GM21723 (cell line): ENCODE measurements around the gene MAML3.

Source experiments
- ATAC-seq: cut with Tn5 transposase; IDR thresholded peaks from one replicate; pipeline ENCODE4 v1.9.1; 2021; ENCODE audit warnings: mild to moderate bottlenecking, moderate library complexity; ENCODE audit not compliant: unreplicated experiment

Gene MAML3

DNA sequence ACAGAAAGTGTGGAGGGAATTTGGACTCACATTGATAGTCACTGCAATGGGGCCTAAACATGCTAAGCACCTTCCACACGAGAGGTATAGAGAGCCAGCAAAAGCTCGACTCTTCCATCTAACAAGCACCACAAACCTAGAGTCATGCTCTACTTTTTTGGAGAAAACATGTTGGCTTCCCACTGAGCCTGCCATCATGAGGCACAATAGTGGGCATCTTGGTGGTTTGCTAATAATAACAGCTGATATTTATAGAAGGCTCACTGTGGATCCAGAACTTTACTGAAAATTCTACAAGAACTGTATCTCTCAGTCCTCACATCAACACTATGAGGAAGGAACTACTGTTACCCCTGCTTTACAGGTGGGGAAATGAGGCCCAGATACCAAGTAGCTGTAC is 26.6 kb downstream of the MAML3 start:
- no peak for ATAC-seq

DNA sequence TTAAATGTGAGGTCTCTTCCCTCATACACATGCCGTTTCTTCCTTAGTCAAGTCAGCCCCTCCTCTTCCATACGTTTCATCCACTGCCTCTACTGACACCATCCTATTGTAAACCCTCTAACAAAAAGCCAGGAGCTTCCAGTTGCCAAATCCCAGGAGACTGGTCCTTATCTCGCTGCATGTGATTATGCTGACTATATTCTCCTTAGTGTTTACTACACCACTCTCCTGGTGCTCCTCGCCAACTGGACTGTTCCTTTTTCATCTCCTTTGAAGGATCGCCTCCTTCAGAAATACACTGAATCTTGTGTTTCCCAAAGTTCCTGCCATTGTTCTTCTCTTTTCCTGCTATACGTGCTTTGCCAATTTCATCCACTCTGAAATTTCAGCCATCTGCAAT is 27.7 kb downstream of the MAML3 start:
- ATAC-seq, result no peak

DNA sequence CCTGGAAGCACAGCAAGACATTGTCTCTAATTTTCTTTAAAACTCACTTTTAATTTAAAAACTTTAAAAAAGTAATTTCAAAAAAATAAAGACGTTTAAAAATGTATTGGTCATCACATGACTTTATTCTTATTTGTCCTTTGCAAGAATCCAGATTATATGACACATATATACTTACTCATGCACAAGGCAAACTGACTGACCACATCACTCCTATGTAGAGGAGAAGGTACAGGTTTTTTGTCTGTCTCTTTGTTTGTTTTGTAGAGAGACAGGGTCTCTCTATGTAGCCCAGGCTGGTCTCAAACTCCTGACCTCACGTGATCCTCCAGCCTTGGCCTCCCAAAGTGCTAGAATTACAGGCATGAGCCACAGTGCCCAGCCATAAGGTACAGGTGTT is 28.6 kb downstream of the MAML3 start:
- no peak for ATAC-seq

DNA sequence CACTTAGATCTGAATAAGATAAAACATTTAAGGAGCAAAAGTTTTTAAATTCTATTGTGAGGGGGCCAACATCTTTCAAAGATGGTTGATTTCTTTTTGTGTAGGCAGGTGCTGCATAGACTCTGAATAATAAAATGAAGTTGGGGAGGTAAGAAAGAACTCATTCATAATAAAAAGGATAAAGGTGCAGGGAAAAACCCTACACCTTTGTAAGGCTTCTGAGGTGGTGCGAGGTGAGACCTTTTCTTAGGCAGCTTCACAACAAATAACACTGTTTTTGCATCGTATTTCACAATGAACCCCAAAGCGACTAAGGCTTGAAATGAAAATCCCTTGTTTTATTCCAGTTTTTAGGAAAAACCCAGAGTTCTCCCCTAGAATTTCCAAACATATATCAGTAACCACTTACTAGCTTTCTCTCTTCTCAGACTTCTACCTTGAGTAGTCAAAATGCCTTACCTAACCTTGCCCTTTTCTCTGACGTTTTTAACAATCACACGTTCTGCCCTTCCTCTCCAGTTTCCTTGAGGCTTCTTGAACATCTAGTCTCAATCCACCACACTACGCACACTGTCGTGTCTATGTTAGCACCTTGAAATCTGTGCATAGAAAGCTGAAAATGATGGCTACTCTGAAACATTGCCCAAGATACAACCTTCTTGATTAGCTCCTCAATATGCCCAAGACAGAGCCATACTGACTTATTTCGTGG is 30.2 kb downstream of the MAML3 start:
- ATAC-seq, result no peak

DNA sequence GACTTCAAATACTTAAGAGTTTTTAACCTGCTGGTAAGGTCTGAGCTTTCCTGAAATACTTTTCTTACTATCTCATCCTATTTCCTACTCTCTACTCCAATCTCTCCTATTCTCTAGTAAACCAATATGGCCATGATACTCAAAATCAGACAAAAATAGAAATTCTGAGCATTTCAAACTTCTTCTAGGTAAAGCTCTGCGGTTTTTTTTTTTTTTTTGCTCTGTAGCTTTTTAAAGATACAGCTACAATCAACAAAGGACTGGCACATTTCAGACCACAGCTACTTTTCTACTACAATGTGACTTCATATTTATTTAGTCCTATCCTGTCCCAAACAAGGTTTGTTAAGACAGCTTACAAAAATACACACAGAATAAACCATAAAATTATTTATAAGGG is 31.1 kb downstream of the MAML3 start:
- ATAC-seq, result no peak

DNA sequence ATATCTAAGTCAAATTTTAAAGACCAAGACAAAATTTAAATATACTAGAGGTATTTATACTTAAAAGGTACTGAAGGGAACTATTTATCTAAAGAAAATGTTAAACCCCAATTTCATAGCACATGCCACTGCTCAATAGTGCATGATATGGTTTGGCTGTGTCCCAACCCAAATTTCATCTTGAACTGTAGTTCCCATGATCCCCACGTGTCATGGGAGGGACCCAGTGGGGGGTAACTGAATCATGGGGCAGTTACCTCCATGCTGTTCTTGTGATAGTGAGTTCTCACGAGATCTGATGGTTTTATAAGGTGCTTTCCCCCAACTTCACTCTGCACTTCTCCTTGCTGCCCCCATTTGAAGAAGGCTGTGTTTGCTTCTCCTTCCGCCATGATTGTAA is 32.3 kb downstream of the MAML3 start:
- ATAC-seq, result no peak

DNA sequence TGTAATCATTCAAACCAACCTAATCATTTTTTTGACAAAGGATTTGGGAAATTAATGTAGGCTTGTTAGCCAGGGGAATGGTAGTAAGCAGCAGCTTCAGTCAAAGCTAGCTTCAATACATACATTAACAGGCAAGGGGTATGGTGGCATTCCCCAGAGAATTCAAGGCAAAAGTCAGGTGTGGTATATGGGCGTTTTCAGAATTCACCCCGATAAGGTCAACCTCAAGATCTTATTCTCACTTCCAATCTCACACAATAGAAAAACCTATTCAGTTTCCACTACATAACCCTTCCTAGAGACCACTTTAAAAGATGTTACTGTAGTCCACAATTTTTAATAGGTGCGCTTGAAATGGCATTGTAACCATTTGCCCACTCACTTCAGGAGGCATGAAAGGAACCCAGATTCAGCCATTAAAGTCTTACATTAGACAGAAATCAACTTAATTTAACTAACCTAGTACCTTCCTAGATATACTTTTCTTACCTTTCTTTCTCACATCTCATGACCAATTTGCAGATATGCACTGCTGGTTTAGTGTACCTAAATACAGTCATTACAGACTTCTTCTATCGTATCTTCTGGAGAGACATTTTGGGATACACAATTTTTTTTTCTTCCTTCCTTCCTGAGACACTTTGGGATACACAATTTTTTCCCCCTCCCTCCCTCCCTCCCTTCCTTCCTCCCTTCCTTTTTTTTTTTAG is 34.9 kb downstream of the MAML3 start:
- no peak for ATAC-seq

DNA sequence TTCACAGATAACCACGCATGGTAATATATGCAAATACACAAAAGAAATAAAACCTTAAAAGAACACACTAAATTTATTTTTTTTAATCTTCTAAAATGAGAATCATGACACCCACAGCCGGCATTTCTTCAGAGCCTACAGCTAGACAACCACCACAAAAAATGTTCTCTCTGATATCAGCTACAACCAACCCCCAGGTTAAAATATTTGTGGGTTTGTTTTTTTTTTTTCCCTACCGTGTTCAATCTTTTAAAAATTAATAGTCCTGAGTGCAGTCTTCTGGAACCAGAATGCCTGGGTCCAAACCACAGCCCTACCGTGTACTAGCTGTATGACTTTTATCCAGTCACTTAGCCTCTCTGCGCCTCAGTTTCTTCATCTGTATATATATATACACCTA is 36.0 kb downstream of the MAML3 start:
- ATAC-seq, result no peak

DNA sequence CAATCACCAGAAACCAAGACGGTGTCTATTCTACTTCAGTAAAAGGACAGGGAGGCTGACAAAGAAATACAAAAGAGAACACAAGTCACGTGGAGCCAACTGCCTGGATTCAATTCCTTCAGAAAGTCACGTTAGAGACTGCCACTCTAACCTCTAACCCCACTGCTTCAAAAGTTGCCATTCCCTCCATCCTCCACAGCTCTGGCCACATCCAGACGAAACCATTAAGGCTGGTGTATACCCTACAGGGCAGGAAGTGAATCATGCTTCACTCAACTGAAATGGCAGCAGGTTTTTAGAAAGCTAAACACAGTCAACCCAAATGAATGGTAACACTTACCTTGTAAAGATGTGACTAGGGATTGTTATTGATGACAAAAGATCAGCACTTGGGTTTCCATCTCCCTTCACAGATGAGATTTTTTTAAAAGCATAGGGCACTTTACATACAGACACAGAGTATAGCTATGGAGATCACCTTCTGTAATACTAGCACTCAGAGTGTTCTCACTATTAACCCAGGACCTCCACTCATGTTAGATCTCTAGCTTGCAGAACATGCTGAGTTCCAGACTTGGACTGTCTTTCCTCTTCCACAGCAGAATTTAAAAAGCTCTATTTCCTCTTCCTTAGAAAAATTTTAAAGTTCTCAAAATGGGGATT is 37.4 kb downstream of the MAML3 start:
- no peak for ATAC-seq

DNA sequence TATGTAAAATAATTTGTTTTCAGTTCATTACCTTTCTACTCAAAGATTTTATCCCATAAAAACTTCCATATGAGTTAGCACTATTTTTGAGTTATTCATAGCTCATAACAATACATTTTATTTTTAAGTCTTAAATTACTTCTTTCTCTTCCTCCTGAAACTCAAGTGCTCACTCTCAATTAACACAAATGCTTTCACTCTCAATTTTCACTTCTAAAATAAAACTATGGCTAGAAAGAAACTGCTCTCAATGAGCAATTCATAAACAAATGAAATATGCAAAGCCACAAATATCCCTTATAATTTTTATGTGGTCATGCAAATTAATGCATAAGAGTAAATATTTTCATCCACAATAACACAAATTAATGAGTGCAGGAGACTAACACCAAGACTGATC is 38.8 kb downstream of the MAML3 start:
- peak; percentile 67 for ATAC-seq

DNA sequence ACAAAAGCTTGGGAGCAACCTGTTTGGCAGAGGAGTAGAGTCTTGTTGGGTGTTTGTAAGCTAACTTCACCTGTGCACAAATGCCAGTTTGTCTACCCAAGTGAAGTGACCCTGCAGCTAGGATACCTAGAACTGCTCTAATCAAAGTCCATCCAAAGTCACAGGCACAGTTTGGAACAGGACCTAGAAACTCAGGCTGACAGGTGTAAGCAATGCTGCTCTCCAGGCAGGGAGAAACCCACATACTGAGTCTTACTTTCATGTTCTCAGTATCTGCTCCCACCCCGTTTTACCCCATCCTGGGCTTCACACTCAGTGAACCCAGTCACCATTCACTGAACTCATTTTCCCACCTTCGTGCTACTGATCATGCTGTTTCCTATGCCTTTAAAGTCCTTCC is 40.3 kb downstream of the MAML3 start:
- no peak for ATAC-seq

DNA sequence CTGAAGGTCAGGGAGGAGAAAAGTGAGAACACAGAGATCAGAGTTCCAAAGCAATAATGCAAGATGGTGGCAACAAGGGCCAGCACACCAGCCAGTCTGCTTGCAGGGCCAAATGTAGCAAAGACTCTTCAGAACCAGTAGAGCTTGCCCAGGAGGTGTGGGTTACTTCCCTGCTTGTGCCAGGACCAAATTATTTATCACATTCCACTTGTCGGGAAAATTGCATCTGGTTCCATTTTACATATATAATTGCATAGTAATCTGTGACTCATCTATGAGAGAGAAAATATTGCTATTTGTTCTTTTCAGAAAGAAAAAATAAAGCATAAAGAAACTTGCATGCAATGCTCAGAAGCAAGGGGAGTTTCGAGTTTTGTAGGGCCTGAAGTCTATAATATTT is 41.4 kb downstream of the MAML3 start:
- no peak for ATAC-seq

DNA sequence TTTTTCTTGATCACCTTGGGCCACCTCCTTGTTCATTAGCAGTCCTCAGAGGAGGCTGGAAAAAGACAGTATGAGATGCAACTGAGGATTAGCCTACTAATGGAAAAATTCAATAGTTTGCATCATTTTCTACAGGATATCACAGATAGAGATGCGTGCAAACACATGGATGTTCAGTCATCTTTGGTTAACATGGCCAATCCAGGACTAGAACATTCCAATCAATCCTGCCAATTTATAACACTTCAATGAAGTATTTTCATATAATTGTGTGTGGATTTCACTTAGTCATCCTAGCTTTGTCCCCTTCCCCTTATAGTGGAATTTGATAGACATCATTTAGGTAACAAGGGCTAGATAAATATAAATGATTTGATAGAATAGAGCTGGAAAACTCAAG is 42.7 kb downstream of the MAML3 start:
- no peak for ATAC-seq

DNA sequence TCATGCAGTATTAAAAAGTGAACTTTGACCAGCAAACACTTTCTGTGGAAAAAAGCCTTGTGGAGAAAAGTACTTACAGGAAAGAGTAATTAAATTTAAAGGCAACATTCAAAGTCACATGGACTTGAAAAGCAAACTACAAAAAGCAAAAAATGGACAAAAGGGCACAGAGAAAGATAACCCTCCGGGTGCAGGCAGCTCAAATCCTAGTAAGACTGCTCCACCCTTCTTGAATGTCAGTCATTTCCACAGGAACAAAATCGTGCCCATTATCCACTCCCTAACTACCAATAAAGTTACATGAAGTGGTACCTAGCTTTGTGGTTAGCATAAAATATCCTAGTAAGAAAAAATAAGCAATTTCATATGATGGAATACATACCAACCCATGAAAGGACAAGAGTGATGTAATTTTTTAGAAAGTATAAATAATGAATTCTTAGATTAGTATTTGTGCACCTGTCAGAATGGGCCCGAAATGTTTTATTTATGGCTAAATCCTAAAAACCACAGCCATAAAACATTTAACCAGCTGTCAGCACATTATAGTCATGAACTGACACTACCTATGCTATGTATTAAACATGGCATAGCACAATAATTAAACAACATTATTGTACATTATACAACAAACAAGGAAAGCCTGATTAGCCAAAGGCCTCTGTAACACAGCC is 43.3 kb downstream of the MAML3 start:
- ATAC-seq, result no peak

DNA sequence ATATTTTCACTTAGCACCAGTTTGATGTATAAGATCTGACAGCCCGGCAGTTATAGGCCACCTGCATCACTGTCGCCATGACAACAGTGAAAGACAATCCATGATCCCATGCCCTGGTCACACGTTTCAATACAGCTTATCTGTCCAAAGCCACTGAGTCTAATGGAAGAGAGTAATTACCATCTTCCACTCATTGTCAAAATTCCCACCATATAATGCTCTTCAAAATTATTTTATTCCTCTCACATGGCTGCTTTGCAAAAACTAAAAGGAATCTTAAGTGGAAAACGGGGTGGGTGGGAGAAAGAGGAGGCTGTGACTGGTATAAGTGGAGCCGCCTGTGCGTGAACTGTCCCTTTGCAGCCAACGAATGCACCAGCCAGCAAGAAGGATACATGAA is 44.2 kb downstream of the MAML3 start:
- no peak for ATAC-seq

DNA sequence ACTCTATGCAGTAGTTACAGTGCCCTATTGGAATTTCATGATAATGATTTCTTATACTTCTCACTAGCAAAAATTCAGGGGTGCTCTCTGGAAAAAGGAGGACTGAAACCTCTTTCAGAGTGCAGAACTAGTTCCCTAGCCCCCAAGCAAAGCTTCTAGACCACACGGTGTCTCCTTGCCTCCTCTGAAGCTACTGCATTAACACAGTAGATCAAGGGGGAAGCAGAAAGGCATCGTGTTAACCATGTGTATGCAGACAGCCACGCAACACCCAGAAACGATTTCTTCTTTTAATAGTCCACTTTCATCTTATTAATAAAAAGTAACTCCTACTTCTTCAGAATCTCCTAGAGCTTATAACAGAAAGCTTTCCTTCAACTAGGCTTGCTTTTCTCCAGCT is 44.7 kb downstream of the MAML3 start:
- no peak for ATAC-seq

DNA sequence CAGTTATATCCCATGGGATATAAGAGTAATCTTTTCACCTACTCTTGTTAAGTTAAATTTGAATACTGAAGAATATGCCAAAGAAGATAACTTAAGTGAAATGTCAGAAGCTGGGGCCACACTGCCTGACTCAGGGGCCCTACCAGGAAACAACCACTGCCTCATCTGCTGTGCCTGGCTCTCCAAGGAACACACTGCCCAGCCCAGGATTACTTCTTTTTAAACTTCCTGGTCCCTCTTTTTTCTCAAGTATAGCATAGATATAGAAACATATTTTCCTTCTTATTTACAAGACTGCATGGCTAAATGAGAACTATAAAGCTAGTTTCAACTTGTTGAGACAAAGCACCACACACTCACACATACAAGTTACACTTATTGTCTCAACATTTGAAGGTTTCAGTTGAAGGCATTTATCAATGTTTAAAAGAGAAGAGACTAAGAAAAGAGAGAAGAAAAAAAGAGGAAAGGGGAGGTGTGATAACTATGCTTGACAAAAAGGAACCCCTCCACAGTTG is 45.2 kb downstream of the MAML3 start:
- no peak for ATAC-seq

DNA sequence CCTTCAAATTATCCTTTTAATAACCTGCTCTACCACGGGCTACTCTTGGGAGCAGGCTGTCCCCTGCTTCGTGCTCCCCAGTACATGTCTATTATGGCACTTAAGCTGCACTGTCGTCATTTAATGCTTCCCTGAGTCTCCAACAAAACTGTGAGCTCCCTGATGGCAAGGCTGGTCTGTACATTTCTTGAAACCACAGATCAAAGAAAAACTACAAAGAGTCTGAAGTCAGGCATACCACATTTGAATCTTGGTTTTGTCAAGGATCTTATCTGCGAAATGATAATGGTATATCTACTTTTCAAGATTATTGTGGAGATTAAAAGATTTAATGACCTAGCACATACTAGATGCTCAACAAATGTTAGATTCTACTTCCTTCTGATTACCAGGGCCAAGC is 45.7 kb downstream of the MAML3 start:
- no peak for ATAC-seq

DNA sequence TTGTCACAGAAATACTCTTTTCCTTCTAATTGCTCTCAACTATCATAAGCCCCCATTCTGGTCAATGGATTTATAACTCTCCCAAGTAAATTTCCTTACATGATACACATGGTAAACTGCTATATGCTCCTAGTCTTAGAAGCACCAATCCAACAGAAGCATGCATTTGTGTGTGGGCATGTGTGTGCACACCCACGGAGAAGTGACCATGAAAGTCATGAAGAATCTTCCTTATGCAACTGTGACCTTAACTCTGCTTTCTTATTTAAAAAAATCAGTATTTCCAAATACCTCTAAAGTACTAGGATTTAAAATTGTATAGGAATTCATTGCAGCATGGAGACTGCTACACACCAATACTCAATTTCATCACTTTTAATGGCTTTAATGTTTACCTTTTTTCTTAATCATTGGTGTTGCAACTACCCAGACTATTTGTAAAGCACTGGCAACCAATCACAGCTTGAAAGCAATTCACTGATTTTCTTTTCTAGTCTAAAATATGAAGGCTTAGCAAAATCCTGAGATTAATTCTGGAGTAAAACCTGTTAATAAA is 47.6 kb downstream of the MAML3 start:
- ATAC-seq, result no peak

DNA sequence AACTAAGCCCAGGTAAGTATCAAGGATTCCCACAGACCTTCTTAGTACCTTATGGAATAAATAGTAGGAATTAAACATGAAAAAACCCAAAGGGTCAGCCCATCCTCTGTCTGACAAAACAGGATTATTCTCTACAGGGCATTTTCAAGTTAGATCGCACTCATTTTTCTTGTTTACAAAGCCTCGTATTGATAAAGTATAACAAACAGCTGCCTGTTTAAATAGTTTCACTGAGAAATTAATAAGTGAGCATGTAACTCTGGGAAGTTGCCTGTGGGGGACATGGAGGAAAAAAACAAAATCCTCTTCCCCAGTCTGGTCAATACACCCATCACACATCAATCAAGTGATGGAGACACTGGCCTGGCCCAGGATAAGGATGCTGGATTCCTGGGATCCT is 48.5 kb downstream of the MAML3 start:
- no peak for ATAC-seq

DNA sequence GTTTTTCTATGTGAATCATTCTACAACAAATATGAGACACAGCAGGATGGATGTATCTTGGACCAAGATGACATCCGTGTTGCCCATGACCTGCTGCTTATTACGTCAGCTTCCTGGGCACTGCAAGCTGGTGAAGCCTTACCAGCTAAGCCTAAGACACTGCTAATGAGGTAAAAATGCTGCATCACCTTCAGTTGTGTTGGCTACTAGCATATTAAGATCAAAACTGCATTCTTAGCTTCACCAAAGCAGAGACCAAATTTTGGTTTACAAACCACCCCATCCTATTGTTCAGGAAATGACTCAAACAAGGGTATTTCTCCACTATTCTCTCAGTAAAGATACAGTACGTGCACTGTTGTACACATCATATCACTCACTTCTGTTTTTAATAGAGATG is 50.3 kb downstream of the MAML3 start:
- ATAC-seq, result peak; percentile 87
